Ovary (tissue), 10 donors: Measurements from ENCODE around the gene IFT74. TPM values are rescaled to one million over a fixed set of nuclear protein-coding genes. Genes with fewer than 3 reads are reported as not detected.

Experiments
- DNase-seq, 5 donors: peaks; one replicate each; pipeline ENCODE4 v3.0.0-alpha.2; 2019 to 2020
- H3K27ac ChIP-seq, 2 donors: fragments of 200-600 bp; one replicate each; pipeline versions ENCODE4 v1.5.1 to v1.8.0; 2019 to 2022
- H3K27me3 ChIP-seq: fragments of 200-600 bp; one replicate; pipeline ENCODE4 v1.8.0; 2022
- H3K36me3 ChIP-seq: fragments of 200-600 bp; sonication (generic); one replicate; pipeline ENCODE4 v1.5.1; 2019
- H3K4me1 ChIP-seq: one replicate; pipeline ENCODE4 v1.8.1; 2013; ENCODE audit warnings: mild to moderate bottlenecking, moderate library complexity; ENCODE audit not compliant: insufficient read depth
- H3K4me3 ChIP-seq: fragments of 200-600 bp; sonication (generic); one replicate; pipeline ENCODE4 v1.5.1; 2017
- H3K9me3 ChIP-seq, 2 donors: fragments of 200-600 bp in 1 of 2; sonication (generic) in 1 of 2; one replicate each; pipeline versions ENCODE4 v1.5.1 to v1.8.1; 2013 to 2019; ENCODE audit warnings: mild to moderate bottlenecking in 1 of 2, moderate library complexity in 1 of 2
- EP300 ChIP-seq: sonication (generic); formaldehyde crosslinking; IDR thresholded peaks from one replicate; pipeline ENCODE4 v1.6.1; 2017; ENCODE audit warnings: antibody characterized with exemption
- POLR2A ChIP-seq: fragments of 450-650 bp; IDR thresholded peaks from one replicate; pipeline ENCODE4 v1.6.1; 2017; ENCODE audit warnings: antibody characterized with exemption, mild to moderate bottlenecking, moderate library complexity
- WGBS, 3 donors: extraction: QIAGEN DNeasy Blood & Tissue Kit in 1 of 3; methylation state at CpG; one replicate each; pipeline versions ENCODE4 v1.1.5 to v1.1.7; 2013 to 2017; 5-methylcytosine and 5-hydroxymethylcytosine counted together
- intact Hi-C, 4 donors: fragments of 100-400 bp; cut with DNase I; formaldehyde crosslinking; loops; one replicate each; pipeline versions ENCODE4 v1.11.0 to v1.15.1; 2022 to 2023
- long read RNA-seq, 3 donors: library from polyadenylated mRNA in 2 of 3; unstranded in 2 of 3; transcript quantifications; one replicate each; pipeline ENCODE4 v2.0.0 and lab custom pipeline, GENCODE V29; 2021 to 2026
- polyA plus RNA-seq, 2 donors: library from polyadenylated mRNA; stranded (reverse); fragments of 200-250 nt in 1 of 2; fragments of 350-450 nt in 1 of 2; fragmentation: Illumina TruSeq in 1 of 2; extraction: RNeasy Lipid Tissue Mini Kit (QIAGEN cat#74804) in 1 of 2; gene quantifications; one replicate each; pipeline ENCODE4 v1.2.3, GENCODE V29; 2013 to 2014
- total RNA-seq, 7 donors: library from RNA; depleted of rRNA in 2 of 7; stranded (reverse); fragments of >200 nt in 2 of 7; fragmentation: NEBNext Ultra II Directional in 3 of 7; extraction: Animal tissue kit (Norgen Biotek cat#: 25700) in 3 of 7; gene quantifications; one replicate each; pipeline versions ENCODE4 v1.1.0 to v1.2.4, GENCODE V29; 2016 to 2023
- TF ChIP-seq, protein P1 (sequence below), 3 donors: fragments of 450-650 bp in 2 of 3; fragments of 200-600 bp in 1 of 3; IDR thresholded peaks; one replicate each; pipeline versions ENCODE4 v1.5.1 to v1.8.0; 2016 to 2022; ENCODE audit warnings: antibody characterized with exemption in 3 of 3, mild to moderate bottlenecking in 1 of 3
- donor health status: DM: no; HTN: no; CAD: no; lungs with moderate emphysema.
- donor health status: DM: no; HTN: no; CAD: no.
- donor health status: Bipolar disorder and iron deficiency.
- donor health status: DM: yes; HTN: yes; CAD: no.
- donor health status: DM: no; HTN: no; CAD: no.
- donor health status: DM: yes; HTN: yes; CAD: no.

Gene IFT74
- total RNA-seq (10 to 100 TPM; 15.0 to 24.6 (median 18.0) TPM), polyA plus RNA-seq (10 to 100 TPM in 1 of 2 donors, 1 to 10 TPM in 1; 9.2 to 13.3 TPM)
- long read RNA-seq, donor 1, transcript IFT74-201 (20 exons, 2,160 nt): major isoform, 16 of 34 reads
- long read RNA-seq, donor 1, partial matches to known transcripts: 14 of 34 reads
- long read RNA-seq, donor 1, other reads (novel, unspliced or antisense): 4 of 34 reads
- long read RNA-seq, donor 2, transcript IFT74-201 (20 exons, 2,160 nt): major isoform, 12 of 13 reads
- long read RNA-seq, donor 2, partial matches to known transcripts: 0 of 13 reads
- long read RNA-seq, donor 2, other reads (novel, unspliced or antisense): 0 of 13 reads
- long read RNA-seq, donor 3, transcript IFT74-201 (20 exons, 2,160 nt): major isoform, 8 of 16 reads
- long read RNA-seq, donor 3, partial matches to known transcripts: 2 of 16 reads
- long read RNA-seq, donor 3, other reads (novel, unspliced or antisense): 5 of 16 reads

DNA sequence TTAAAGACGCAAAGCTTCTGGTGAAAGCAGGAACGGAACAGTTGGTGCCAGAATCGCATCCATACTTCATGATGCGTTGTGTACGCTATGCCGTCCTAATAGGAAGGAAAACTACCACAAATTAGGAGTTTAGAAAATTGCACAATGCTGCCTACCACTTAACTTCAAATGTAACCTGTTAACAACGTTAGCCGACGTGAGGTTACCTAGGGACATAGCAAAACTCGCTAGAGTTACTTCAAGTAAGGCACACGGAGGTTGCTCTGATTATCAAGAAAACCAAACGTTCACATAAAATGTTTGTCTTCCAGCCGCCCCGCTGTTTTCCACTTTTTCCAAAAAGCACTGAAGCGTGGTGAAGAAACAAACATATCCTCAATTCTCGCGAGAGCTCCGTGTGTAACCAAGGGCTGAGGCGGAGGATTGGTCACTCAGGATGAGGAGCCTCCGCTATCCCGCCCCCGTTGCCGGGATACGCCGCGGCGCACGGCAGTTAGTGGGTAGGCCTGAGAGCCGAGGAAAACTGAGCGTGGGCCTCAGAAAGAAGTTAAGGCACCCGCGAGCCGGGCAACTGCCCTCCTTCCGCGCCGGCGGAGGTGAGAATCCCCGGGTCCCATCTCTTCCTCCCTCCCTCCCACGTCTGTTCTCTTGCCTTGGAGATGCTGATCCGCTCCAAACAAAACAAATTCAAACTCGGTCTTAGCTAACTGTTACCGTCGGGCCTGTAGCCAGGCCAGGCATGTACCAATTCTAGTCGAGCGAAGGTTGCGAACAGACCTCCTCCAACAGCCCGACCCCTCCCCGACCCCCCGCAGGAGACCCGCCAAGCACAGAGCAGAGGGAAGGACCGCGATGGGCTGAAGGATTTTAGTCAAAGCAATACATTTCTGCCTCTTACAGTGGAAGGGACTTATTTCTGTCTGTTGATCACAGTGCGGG is at the start of gene IFT74:
TSS of gene IFT74 (plus strand) at position 492 of the 939 bp plus-strand sequence. CDS start 5,556 bp downstream, outside the sequence.
- intact Hi-C loops: no loop called here
- Histone ChIP-seq H3K27ac (peak within 1 kb of the TSS; percentile 51 to 69), H3K4me1 (peaks cover 4% of the 10 kb centered on the region), H3K36me3 (no peaks in the 10 kb centered on the region), H3K4me3 (peak within 1 kb of the TSS; percentile 58), H3K27me3 (no peaks in the 10 kb centered on the region), H3K9me3 (no peaks in the 10 kb centered on the region)
- TF ChIP-seq EP300 (no peak), POLR2A (no peak)
- TF ChIP-seq, protein P1, sequence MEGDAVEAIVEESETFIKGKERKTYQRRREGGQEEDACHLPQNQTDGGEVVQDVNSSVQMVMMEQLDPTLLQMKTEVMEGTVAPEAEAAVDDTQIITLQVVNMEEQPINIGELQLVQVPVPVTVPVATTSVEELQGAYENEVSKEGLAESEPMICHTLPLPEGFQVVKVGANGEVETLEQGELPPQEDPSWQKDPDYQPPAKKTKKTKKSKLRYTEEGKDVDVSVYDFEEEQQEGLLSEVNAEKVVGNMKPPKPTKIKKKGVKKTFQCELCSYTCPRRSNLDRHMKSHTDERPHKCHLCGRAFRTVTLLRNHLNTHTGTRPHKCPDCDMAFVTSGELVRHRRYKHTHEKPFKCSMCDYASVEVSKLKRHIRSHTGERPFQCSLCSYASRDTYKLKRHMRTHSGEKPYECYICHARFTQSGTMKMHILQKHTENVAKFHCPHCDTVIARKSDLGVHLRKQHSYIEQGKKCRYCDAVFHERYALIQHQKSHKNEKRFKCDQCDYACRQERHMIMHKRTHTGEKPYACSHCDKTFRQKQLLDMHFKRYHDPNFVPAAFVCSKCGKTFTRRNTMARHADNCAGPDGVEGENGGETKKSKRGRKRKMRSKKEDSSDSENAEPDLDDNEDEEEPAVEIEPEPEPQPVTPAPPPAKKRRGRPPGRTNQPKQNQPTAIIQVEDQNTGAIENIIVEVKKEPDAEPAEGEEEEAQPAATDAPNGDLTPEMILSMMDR (IDR thresholded peaks at IDR 0.05): no peak
- 0 to 1% (median 1%) methylated on average over 53 of the region's 53 CpGs for WGBS, 3 donors
- peak; percentile 95 to 99 (median 98) for DNase-seq

DNA sequence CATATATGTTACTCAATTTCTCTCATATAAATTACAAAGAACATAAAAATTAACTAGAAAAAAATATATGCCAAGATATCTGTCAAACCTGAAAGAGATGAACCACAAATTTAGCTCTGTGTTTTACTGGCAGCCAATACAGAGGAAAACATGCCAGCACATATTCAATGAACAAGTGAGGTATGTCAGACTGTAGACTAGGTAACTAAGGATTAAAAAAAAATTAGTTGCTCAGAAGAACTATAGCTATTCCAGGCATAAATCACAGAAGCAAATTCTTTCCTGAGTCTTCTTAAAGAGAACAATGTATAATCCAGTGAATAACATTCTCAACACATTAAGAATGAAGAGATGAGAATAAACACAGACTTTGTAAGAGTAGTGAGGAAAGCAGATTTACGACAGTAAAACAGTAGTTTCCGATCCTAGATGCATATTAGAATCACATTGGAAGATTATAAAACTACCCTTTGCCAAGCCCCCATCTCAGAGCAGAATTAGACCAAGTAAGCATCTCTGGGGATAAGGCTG is 43.0 kb upstream of the IFT74 start:
- intact Hi-C loops: no loop called here
- TF ChIP-seq, protein P1 (IDR thresholded peaks at IDR 0.05): no peak
- TF ChIP-seq EP300 (no peak), POLR2A (no peak)
- Histone ChIP-seq H3K27ac (no peak overlapping the region), H3K4me3 (no peak overlapping the region), H3K4me1 (no peaks in the 10 kb centered on the region), H3K27me3 (no peaks in the 10 kb centered on the region), H3K9me3 (no peaks in the 10 kb centered on the region), H3K36me3 (no peaks in the 10 kb centered on the region)
- no peak for DNase-seq
- 90 to 97% (median 92%) methylated on average over 2 of the region's 2 CpGs for WGBS, 3 donors

DNA sequence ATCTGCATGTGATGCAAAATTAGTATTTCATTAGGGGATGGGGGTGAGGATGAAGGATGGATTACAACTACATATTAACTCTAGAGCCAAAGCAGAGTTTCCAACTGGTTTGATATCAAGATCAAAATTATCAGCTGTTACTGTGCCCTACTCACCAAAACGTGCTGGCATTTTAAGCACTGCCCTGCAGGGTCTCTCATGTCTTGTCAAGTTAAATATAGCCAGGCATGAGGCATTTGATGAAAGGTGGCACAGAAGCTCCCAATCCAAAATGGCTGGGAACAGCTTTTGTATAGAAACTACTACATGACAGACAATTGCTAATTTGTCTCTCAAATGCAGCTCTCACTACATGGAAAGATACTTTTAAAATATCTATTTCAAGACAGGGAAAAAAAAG is 36.5 kb upstream of the IFT74 start:
- intact Hi-C loops: no loop called here
- Histone ChIP-seq H3K36me3 (no peaks in the 10 kb centered on the region), H3K27me3 (no peaks in the 10 kb centered on the region), H3K4me1 (no peaks in the 10 kb centered on the region), H3K4me3 (no peak overlapping the region), H3K9me3 (no peaks in the 10 kb centered on the region), H3K27ac (no peak overlapping the region)
- TF ChIP-seq POLR2A (no peak), EP300 (no peak)
- TF ChIP-seq, protein P1 (IDR thresholded peaks at IDR 0.05): no peak
- 55 to 68% (median 65%) methylated on average over 1 of the region's 1 CpG for WGBS, 3 donors
- no peak for DNase-seq

DNA sequence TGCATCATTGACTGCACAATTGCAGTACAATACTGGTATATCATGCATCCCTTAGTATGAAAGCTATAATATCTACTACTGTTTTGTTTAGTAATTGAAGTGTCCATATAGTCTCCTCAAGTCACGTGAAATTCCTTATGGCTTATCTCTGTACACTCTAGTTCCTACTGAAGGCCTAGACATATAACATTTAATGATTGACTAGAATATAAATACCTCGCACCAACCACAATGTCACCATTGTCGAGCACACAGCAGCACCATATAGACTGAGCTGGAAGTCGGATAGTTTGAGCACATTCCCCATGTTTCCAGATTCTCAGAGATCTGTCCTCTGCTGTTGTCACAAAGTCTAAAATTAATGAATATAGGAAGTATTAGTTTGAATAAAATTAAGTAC is 30.6 kb upstream of the IFT74 start:
- H3K9me3 ChIP-seq: no peaks in the 10 kb centered on the region
- no peak for DNase-seq
- H3K4me1 ChIP-seq: no peaks in the 10 kb centered on the region
- WGBS, 3 donors: 96 to 100% (median 97%) methylated on average over 4 of the region's 4 CpGs
- intact Hi-C loops: no loop called here
- H3K27me3 ChIP-seq: no peaks in the 10 kb centered on the region
- no peak overlapping the region for H3K4me3 ChIP-seq
- H3K36me3 ChIP-seq: no peaks in the 10 kb centered on the region
- no peak overlapping the region for H3K27ac ChIP-seq
- TF ChIP-seq, protein P1 (IDR thresholded peaks at IDR 0.05): no peak
- TF ChIP-seq EP300: no peak
- TF ChIP-seq POLR2A: no peak
